NCI-H1105 (cell line): ENCODE measurements around the gene KLLN.
A peak's percentile ranks its signal among the peaks of the same experiment; 100 is the strongest.
"Not testable (repeated sequence)": the region's sequence is repeated elsewhere in the genome, so short reads cannot be mapped to it uniquely, and the experiment has no call there.

Experiments used
- DNase-seq: peaks from one replicate; lab custom pipeline; 2025; lab: John Stamatoyannopoulos, UW

The KLLN gene

DNA sequence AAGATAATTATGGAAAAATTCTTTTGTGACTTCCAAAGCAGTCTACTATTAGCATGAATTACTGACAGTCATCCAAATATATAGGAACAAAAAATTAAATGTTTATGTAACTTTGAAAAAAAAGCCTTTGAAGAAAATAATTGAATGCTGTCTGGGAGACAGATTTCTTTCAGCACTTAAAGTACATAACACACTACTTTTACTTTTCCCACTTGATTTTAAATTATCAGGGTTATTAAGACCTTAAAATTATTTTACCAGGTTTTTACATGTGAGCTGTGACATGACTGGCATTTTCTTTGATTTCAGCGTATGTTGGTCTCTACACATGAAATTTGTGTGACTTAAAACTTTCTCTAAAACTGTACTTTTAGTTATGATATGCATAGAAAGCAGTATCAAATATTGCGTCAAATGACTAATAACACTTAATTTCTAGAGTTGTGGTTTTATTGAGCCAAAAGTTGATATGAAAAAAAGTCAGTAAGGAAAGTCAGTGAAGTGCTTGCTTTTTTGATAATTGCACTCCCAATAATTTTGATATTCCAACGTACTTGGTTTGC, 3.2 kb upstream of the KLLN start:
- no peak for DNase-seq

DNA sequence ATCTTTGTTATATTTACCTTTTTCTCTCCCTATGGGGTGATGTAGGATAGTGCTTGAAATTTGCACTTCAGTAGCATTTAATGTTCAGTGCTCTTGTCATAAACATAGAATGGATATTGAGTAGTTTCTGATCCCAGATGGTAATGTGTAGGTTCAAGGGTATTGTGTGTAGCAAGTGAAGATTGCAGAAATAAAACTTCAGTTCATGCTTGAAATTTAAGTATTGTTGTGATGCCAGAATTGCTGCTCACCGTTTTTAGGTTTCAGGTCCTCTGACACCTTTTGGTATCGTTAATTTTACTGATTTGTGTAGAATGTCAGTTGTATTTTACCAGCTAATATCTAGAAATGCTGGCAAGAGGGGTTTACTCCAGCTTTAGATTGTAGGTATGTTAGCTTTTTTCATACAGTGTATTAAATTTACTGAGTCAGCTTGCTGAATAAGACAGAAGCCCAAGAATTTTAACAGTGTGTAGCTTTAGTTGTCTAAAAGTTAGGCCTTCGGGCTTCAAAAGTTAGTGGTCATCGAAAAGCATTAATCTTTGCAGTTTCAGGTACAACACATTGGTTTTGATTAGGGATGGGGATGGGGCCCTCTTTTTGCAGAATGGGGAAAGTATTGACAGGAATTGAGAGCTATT, 2.0 kb upstream of the KLLN start:
- no peak for DNase-seq

DNA sequence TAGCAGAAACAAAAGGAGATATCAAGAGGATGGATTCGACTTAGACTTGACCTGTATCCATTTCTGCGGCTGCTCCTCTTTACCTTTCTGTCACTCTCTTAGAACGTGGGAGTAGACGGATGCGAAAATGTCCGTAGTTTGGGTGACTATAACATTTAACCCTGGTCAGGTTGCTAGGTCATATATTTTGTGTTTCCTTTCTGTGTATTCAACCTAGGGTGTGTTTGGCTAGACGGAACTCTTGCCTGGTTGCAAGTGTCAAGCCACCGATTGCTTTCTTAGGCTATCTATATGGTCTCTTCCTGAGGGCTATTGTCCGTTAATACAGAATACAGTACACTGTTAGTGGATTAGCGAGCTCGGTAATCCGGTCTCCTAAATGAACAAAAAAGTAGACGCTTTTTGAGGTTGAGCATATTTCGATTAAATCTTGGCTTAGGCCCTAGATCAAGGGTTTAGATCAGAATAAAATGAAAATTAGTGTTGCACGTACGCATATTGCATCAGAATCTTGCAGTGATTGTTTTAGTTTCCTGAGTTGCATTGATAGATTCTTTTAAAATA, 1.2 kb upstream of the KLLN start:
- no peak for DNase-seq

GRCh38 chr10:87863951-87864495, 690 bp upstream of the KLLN start:
- DNase-seq, result not testable (repeated sequence)

DNA sequence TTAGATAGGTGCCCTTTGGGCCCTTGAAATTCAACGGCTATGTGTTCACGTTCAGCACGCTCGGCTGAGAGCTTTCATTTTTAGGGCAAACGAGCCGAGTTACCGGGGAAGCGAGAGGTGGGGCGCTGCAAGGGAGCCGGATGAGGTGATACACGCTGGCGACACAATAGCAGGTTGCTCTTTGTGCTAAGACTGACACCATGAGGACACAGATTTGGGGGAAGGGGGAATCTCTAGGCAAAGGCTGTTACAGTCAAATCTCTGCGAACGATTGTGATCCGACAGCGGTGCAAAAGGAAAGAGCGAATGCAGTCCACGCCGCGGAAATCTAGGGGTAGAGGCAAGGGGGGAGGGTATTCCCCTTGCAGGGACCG, 667 bp downstream of the KLLN start:
- DNase-seq, result no peak

DNA sequence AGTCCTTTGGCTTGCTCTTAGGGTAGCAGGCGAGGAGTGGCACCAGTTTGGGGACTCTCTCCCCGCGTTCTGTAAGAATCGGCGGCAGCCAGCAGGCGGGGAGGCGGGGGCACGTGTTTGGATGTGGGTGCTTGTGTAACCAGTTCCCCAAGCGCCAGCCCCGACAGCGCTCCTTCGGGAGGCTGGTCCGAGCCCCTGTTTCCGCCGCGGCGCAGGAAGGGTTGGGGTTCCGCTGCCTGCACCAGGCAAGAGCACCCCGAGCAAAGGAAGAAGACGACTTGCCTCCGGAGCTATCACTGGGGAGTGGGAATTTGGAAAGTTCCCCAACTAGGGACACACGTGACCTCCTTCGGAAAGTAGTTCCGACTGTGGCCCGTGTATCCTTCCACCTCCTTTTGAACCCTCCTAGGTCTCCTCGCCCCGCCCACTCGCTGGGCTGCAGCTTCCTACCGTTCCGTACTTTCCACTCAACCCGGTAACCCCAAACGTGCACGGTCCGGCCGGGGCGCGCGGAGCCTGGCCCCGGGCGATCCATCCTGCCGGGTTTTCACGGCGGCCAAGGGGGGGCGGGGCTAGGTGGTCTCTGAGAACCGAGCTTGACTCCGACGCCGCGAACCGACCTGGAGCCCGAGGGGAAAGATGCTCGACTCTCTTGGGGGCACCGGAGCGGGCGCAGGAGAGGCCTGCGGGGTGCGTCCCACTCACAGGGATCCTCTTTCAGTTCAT, 1.2 kb downstream of the KLLN start:
- DNase-seq, result peak; percentile 33

DNA sequence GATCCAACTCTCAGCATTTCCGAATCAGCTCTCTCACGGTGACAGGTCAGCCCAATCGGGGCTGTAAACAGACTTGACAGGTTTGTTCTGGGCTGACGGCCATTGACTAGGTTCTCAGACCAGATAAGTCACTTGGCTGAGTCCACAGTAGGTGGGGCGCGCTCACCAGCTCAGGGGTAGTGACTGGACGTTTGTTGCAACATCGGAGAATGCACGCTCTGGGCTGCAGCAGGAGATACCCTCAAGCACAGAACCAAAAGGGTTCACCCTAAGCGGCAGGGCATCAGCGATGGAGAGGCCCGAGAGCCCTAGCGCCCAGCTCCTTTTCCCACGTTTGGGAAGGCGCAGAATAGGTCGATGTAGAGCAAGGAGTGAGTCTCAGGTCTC, 1.8 kb downstream of the KLLN start:
- no peak for DNase-seq

DNA sequence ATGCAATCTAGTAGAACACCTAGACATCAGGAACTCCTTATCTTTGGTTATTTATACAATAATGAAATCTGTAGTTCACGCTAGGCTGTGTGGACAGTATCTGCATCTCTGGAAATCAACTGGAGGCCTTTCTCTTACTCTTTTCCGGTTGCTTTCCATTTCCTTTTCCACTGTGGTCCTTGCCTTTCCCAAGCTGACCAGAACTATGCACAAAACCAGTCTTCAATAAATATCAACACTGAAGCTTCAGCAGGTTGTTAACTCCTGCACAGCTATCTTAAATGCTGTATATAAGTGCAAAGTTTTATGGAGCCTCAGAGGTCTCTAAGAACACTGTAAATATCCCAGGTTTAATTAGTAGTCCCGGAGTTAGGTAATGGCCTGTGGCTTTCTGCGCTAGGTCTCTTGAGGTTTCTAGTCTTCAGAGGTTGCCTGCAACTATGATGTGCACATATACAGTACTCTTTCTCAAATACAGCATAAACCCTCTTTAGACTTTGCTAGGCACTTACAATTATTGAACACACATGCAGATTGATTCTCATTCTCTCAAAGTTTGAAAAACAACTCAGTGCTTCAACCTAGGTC, 2.4 kb downstream of the KLLN start:
- no peak for DNase-seq

GRCh38 chr10:87860156-87860795, 3.1 kb downstream of the KLLN start:
- DNase-seq, result peak; percentile 36

GRCh38 chr10:87855665-87856064, 7.7 kb downstream of the KLLN start:
- not testable (repeated sequence) for DNase-seq

- DNase-seq, result not testable (repeated sequence)
Observed at GRCh38 chr10:87855247-87855646, 8.1 kb downstream of the KLLN start.

DNA sequence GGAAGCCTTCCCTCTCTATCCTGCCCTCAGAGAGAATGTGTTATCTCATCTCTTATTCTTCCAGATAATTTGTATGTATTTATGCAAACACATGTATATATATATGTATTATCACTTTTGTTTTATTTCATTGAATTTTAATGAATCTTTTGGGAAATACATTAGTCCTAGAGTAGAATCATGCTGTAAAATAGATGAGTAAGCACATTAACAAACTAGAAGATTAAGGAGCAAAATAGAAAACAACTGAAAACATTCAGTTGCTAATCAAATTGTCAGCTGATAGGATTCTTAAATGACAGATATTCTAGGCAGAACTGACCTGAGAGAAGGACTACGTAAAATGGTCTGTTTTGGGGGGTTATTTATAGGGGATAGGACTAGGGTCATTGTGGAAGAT, 11.2 kb downstream of the KLLN start:
- no peak for DNase-seq

GRCh38 chr10:87850742-87851205, 12.6 kb downstream of the KLLN start:
- DNase-seq, result peak; percentile 42

DNA sequence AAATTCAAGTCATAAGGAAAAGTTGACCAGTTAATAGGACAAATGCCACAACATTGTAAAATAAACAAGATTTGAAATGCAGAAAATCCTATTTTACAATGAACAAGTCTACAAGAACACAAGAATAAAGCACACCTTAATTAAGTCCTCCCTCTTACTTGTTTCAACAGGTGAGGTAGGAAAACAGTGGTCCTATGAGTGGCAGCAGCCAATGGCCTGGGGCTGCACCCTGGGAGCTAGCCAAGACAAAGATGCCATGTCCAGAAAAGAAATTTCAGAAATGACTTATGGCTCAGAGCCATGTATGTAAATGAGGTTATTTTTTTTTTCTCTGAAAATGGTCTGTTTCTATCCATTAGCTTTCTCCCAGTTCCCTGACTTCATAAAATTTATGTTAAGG, 14.3 kb downstream of the KLLN start:
- no peak for DNase-seq

DNA sequence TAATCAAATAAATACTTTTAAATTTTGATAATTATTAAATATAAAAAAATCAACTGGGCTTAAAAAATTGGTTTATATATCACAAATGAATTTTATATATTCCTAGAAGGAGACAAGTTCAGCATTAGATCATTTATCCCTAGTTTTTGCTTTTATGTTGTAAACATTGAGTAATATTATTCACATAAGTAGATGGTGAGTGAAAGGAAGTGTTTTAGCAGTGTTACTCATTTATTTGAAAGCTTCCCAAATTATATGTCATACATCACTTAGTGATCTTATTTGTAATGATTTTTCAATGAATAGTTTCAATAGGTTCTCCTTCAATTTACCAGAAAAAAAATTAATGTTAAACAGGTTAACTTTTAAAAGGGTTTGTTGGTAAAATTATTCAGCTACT, 15.8 kb downstream of the KLLN start:
- no peak for DNase-seq

DNA sequence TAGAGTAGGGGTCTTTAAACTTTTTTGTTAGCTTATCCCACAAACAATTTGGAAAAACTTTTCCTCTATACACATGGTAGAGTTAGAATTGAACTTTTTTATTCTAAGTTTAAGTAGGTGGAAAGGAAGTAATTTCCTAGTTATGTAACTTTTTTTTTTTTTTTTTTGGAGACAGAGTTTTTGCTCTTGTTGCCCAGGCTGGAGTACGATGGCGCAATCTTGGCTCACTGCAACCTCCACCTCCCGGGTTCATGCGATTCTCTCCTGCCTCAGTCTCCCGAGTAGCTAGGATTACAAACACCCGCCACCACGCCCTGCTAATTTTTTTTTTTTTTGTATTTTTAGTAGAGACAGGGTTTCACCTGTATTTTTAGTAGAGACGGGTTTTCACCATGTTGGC, 16.6 kb downstream of the KLLN start:
- DNase-seq, result not testable (repeated sequence)

DNA sequence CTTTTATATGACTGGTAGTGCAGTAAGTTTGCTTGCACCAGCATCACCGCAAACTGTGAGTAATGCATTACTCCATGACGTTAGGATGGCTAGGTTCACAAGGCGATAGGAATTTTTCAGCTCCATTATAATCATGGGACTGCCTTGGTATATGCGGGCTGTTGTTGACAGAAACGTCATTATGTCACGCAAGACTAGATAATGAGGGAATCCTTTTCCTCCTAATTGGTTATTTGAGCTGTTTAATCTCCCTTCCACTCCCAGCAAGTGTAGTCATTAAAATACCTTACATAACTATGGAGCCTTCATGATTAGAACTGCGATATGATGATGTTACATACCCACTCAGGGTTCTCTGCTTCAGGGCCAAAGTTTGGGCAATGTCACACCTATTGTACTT, 17.3 kb downstream of the KLLN start:
- no peak for DNase-seq

- DNase-seq, result no peak
Observed at GRCh38 chr10:87845624-87845998, 17.7 kb downstream of the KLLN start.

GRCh38 chr10:87844837-87845623, 18.3 kb downstream of the KLLN start:
- DNase-seq, result no peak

DNA sequence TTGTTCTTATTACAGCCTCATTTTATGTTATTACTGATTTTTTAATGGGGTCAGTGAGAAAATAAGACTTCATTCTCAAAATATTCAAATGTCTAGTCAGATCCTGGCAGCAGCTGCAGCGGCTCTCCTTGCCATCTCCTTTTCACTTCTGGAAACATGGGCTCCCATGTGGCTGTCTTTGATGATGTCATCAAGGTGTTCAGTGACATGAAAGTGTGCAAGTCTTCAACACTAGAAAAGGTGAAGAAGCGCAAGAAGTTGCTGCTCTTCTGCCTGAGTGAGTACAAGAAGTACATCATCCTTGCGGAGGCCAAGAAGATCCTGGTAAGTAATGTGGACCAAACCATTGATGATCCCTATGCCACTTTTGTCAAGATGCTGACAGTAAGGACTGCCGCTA, 19.6 kb downstream of the KLLN start:
- no peak for DNase-seq

DNA sequence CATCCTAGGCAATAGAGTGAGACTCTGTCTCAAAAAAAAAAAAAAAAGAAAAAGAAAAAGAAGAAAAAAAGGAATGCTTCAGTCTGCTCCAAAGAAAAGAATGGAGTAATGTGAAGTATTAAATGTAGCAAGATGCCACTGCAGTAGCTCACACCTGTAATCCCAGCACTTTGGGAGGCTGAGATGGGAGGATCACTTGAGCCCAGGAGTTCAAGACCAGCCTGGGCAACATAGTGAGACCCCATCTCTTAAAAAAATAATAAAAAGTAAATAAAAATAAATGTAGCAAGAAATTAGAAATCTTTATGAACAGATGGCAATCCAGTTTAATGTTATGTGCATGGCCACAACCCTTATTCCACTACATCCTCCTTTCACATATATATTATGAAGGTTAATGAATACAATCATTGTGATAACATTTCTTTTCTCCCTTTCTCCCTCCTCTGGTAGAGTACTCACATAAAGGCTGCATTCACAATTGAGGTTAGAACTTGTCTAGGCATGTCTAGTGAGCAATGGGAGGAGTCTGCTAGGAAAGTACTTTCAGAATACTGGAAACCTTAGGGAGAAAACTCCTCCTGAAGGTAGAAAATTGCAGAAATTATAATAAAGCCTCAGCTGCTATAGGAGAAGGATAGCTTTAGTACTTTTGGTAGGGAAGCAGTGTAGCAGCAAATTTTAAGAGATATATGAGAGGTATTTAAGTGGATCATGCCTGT, 20.4 kb downstream of the KLLN start:
- no peak for DNase-seq
